Activated T-helper 2 cell treated with anti-CD3 and anti-CD28 coated beads, Interferon-gamma antibody, Interleukin-2, Interleukin-4, amounts not matched to agents 10 μg/mL and 5 μg/mL and 100 μg/mL, durations not matched to agents 14 hours and 24 hours and 36 hours (primary cell): ENCODE data around the gene BDNF. TPM values are rescaled to one million over a fixed set of nuclear protein-coding genes. Genes with fewer than 3 reads are reported as not detected.

Experiments
- DNase-seq: peaks from one replicate; pipeline ENCODE4 v3.0.0; 2021; ENCODE audit warnings: low spot score
- H3K27ac Mint-ChIP-seq: one replicate; pipeline ENCODE4 v1.8.0; 2021; ENCODE audit warnings: mixed read lengths
- H3K27me3 Mint-ChIP-seq: one replicate; pipeline ENCODE4 v1.8.0; 2021; ENCODE audit warnings: low read depth, mixed read lengths
- H3K36me3 Mint-ChIP-seq: one replicate; pipeline ENCODE4 v1.8.0; 2021; ENCODE audit warnings: low read depth, mixed read lengths
- H3K4me1 Mint-ChIP-seq: one replicate; pipeline ENCODE4 v1.8.0; 2021; ENCODE audit warnings: low read depth, mixed read lengths
- H3K4me3 Mint-ChIP-seq: one replicate; pipeline ENCODE4 v1.8.0; 2021; ENCODE audit warnings: low read depth, mild to moderate bottlenecking, moderate library complexity, mixed read lengths
- H3K9me3 Mint-ChIP-seq: one replicate; pipeline ENCODE4 v1.8.0; 2021; ENCODE audit warnings: mixed read lengths
- intact Hi-C: fragments of 100-400 bp; cut with micrococcal nuclease; formaldehyde crosslinking; loops from one replicate; pipeline ENCODE4 v1.15.1; 2023
- total RNA-seq: library from RNA; stranded (reverse); gene quantifications from 2 replicates; pipeline ENCODE4 v1.2.3, GENCODE V29; 2022

The BDNF gene
- total RNA-seq, 1 donor from 2014 or later: not detected

DNA sequence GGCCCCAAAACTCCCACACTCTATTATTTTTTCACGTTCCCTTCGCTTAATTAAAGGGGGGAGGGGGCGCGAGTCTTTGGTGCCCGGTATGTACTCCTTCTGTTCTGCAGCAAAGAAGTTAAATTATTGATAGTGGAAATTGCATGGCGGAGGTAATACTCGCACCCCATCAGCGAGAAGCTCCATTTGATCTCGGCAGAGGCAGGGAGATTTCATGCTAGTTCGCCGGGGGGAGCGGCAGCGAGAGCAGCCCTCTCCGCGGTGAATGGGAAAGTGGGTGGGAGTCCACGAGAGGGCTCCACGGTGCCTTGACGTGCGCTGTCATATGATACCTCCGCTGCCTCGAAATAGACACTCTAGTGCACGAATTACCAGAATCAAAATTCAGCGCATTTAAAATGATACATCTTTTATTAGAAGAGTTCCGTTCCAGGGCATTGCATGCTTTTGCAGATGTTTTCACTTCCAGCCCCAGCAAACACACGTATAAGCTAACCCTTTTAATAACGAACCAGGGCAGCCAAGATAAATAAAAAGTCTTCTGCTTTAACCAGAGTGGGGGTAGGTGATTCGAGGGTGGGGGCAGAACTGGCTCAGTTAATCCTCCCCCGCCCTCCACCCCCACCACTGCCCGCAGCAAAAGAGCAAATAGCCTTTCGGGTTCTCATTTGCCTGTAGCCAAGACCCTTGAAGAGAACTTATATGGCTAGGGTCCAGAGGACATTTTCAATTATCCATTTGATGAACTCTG, 1.3 kb upstream of the BDNF start:
- H3K27me3 Mint-ChIP-seq: peaks cover 63% of the 10 kb centered on the region
- H3K4me1 Mint-ChIP-seq: peaks cover 15% of the 10 kb centered on the region
- peak overlapping the region; percentile 34 for H3K4me3 Mint-ChIP-seq
- no peak for DNase-seq
- H3K9me3 Mint-ChIP-seq: no peaks in the 10 kb centered on the region
- no peak overlapping the region for H3K27ac Mint-ChIP-seq
- no peaks in the 10 kb centered on the region for H3K36me3 Mint-ChIP-seq
- intact Hi-C loops: no loop called here

DNA sequence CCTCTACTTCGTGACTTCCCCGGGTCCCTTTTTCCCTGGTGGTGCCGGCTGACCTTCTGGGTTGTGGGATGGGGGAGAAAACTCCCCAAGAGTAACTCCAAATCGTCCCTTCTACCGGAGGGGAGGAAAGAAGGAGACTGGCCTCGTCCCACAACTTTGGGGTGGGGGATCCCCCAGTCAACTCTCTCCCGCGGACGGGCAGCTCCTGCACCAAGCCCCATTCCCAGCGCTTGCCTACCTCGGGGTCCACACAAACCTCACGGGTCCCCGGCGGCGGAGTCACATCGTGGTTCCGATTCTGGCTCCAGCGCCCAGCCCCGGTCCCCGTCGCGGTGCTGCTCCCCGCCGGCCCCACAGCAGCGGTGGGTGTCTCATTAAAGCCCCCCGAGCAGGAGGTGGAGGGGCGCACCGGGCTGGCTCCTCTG, 317 bp downstream of the BDNF start:
- H3K4me1 Mint-ChIP-seq: peaks cover 15% of the 10 kb centered on the region
- no peak overlapping the region for H3K4me3 Mint-ChIP-seq
- DNase-seq: no peak
- intact Hi-C loops: loop anchor here (2.0 to 10.0 kb wide), 4 partner anchors 21 to 1635 kb away; no protein-coding TSS in a partner anchor
- no peaks in the 10 kb centered on the region for H3K9me3 Mint-ChIP-seq
- peaks cover 70% of the 10 kb centered on the region for H3K27me3 Mint-ChIP-seq
- H3K27ac Mint-ChIP-seq: no peak overlapping the region
- H3K36me3 Mint-ChIP-seq: no peaks in the 10 kb centered on the region

DNA sequence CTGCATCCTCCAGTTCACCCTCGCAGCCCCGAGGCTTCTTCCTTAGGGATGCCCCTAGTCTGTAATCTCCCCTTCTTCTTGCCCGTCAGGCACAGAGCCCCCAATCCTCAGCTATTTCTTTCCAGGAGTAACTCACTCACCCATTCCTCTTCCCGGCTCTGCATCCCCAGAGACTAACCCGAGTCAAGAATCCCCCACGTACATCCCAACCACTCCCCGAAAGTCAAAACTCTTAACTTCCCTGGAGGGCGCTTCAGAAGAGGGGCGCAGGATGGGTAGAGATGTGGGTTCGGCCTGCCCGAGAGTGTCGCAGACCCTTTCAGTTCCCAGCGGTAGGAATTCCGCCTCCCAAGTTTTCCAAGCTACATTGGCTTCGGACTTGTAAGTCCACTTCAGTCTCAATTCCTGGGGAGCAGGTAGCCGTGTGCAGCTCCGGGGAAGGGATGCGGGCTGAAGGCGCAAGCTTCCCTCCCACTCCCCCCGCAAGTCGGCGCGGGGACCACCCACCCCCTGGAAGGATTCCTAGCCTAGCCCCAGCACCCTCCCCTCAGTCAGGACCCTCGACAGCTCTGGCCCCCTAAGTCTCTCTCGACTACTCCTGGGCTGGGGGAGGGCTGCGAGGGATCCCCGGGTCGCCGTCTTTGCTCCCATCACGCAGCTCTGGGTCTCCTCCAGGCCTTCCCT, 871 bp downstream of the BDNF start:
- Mint-ChIP-seq H3K36me3 (no peaks in the 10 kb centered on the region), H3K4me3 (peak overlapping the region; percentile 21), H3K27me3 (peaks cover 66% of the 10 kb centered on the region), H3K27ac (no peak overlapping the region), H3K9me3 (no peaks in the 10 kb centered on the region), H3K4me1 (peaks cover 15% of the 10 kb centered on the region)
- intact Hi-C loops: loop anchor here (2.0 to 10.0 kb wide), 4 partner anchors 21 to 1635 kb away; no protein-coding TSS in a partner anchor
- no peak for DNase-seq

DNA sequence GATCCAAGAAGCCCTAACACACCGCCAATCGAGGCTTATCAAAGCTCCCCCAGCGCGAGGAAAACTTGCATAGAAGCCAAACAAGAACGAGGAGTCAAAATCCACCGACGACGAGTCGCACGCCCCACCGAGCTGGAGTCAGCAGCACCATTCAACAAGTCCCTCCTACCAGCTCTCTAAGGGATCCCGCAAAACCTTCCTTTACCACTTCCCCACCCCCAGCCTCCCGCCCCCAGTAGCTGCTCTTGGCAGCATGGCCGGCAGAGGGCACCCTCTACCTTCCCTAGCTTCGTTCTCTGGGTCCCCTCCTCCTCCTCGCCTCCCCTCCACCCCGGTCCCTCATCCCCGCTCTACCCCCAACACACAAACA, 1.4 kb downstream of the BDNF start:
- Mint-ChIP-seq H3K4me3 (peak overlapping the region; percentile 21), H3K36me3 (no peaks in the 10 kb centered on the region), H3K27me3 (peaks cover 66% of the 10 kb centered on the region), H3K4me1 (peaks cover 15% of the 10 kb centered on the region), H3K9me3 (no peaks in the 10 kb centered on the region), H3K27ac (no peak overlapping the region)
- DNase-seq: peak; percentile 28
- intact Hi-C loops: loop anchor here (2.0 to 10.0 kb wide), 4 partner anchors 22 to 1636 kb away; no protein-coding TSS in a partner anchor

DNA sequence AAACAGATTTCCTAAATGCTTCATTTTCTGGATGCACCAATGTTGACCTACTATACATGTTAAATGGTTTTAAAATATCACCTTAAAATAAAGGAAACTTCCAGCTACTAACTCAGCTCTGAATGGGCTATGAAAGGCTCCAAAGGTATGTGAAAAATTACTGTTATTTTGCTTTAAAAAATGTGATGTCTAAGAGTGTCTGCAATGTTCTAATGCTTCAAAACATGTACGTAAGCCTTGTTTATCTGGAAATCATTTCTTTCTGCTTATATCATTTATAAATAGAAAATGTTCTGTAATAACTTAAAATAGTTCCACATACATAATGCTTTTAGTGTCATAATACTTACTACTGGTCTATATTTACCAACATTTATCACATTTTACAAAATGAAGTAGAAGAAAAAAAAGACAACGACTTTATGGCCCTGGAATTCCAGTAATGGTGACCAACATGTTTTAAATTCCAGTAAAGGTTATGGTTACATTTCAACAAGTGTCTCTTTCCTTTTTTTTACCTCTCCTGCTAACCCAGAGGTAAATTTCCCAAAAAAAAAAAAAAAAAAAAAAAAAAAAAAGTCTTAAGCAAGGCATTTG, 2.5 kb downstream of the BDNF start:
- H3K9me3 Mint-ChIP-seq: no peaks in the 10 kb centered on the region
- peaks cover 15% of the 10 kb centered on the region for H3K4me1 Mint-ChIP-seq
- no peak for DNase-seq
- no peaks in the 10 kb centered on the region for H3K36me3 Mint-ChIP-seq
- H3K27me3 Mint-ChIP-seq: peaks cover 58% of the 10 kb centered on the region
- intact Hi-C loops: loop anchor here (2.0 to 10.0 kb wide), 4 partner anchors 23 to 1637 kb away; no protein-coding TSS in a partner anchor
- H3K27ac Mint-ChIP-seq: no peak overlapping the region
- H3K4me3 Mint-ChIP-seq: no peak overlapping the region

DNA sequence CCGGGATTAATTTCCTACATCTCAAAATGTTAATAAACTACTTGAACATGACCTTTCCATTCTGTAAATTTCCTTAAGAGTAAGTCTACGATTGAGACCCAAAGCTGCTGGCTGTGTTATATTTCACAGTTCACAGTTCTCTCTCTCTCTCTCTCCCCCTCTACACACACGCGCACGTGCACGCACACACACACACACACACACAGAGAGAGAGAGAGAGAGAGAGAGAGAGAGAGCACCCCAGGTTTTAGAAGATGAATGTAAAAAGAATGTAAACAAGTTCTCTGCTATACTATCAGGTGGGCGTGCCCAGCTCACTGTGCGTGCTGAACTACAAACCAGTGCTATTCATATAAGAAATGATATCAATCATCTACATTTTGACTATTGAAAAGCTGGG, 3.3 kb downstream of the BDNF start:
- peaks cover 52% of the 10 kb centered on the region for H3K27me3 Mint-ChIP-seq
- H3K4me3 Mint-ChIP-seq: no peak overlapping the region
- H3K27ac Mint-ChIP-seq: no peak overlapping the region
- no peaks in the 10 kb centered on the region for H3K36me3 Mint-ChIP-seq
- DNase-seq: no peak
- intact Hi-C loops: loop anchor here (10.0 kb wide), 1 partner anchor 1638 kb away; no protein-coding TSS in a partner anchor
- H3K9me3 Mint-ChIP-seq: no peaks in the 10 kb centered on the region
- peaks cover 15% of the 10 kb centered on the region for H3K4me1 Mint-ChIP-seq

DNA sequence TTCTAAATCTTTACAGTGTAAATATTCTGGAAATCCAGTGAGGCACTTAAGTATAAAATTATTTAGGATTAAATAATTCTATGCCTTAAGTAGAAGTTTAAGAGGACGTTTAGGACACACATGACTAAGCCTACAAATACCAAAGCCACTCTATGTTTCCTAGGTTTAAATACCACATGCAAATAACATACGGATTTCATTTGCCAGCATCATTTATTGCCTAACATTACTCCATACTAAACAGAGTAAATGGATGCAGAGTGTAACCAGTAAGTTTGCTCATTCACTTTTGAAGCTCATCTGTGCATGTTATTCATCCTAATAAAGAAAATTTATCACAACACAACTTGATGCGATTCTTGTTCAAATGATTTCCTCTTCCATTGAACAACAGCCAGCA, 4.1 kb downstream of the BDNF start:
- Mint-ChIP-seq H3K4me3 (no peak overlapping the region), H3K9me3 (no peaks in the 10 kb centered on the region), H3K27me3 (peaks cover 43% of the 10 kb centered on the region), H3K36me3 (no peaks in the 10 kb centered on the region), H3K4me1 (peaks cover 10% of the 10 kb centered on the region), H3K27ac (no peak overlapping the region)
- intact Hi-C loops: loop anchor here (10.0 kb wide), 1 partner anchor 1639 kb away; no protein-coding TSS in a partner anchor
- no peak for DNase-seq

DNA sequence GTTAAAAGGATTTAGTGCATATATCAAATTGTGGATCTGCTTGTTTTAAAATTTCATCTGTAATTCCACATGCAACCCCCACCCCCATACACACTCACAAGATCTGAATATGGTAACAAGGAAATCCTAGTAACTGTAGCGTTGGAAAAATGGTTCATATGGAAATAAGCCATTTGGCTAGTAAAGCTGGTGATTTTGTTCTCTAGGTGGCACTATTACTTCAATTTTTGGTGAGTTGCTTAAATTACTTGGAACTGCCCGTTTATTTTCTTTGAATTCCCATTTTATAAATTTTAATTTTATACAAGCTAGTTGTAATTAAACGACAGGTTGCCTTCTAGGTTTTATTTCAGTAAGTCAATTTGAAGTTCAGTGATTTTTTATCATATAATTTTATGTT, 5.3 kb downstream of the BDNF start:
- H3K4me1 Mint-ChIP-seq: peaks cover 6% of the 10 kb centered on the region
- no peak overlapping the region for H3K4me3 Mint-ChIP-seq
- intact Hi-C loops: loop anchor here (10.0 kb wide), 1 partner anchor 1640 kb away; no protein-coding TSS in a partner anchor
- no peaks in the 10 kb centered on the region for H3K9me3 Mint-ChIP-seq
- peaks cover 38% of the 10 kb centered on the region for H3K27me3 Mint-ChIP-seq
- H3K27ac Mint-ChIP-seq: no peak overlapping the region
- DNase-seq: no peak
- H3K36me3 Mint-ChIP-seq: no peaks in the 10 kb centered on the region

DNA sequence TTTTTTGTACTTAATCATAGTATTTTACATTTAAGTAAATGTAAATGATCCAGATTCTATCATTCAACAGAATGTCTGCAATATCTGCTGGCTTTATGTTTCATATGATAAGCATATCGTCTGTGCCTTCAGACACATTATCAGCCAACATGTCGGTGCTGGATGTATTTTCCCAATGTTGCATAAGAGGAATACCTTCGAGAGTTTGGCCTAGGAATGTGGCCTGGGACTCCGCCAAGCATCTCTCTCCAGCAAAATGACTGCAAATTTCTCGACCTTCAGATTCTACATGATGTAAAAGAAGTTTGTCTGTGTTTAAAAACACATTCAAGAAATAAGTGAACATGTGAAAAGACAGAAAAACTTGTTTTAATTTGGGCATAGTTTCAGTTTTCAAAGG, 6.9 kb downstream of the BDNF start:
- H3K4me3 Mint-ChIP-seq: no peak overlapping the region
- peaks cover 22% of the 10 kb centered on the region for H3K27me3 Mint-ChIP-seq
- no peaks in the 10 kb centered on the region for H3K4me1 Mint-ChIP-seq
- H3K27ac Mint-ChIP-seq: no peak overlapping the region
- no peaks in the 10 kb centered on the region for H3K9me3 Mint-ChIP-seq
- no peaks in the 10 kb centered on the region for H3K36me3 Mint-ChIP-seq
- intact Hi-C loops: loop anchor here (10.0 kb wide), 1 partner anchor 1641 kb away; no protein-coding TSS in a partner anchor
- no peak for DNase-seq

DNA sequence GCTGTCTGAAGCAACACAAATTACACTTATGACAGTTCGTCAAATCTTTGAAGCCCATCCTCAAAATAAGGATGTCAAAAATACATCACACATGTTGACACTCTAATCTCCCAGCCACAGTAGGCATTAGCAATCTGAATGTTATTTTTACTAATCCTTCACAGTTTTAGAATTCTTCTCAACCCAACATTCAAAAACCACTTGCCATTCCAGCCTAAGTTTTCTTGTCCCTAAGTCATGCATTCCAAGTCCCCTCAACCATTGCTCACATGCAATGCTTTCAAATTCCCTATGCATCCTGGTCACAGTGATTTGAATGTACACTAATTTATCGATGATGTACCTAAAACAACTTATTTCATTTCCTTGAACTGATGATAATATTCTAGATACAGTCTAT, 7.5 kb downstream of the BDNF start:
- Mint-ChIP-seq H3K36me3 (no peaks in the 10 kb centered on the region), H3K4me1 (no peaks in the 10 kb centered on the region), H3K27ac (no peak overlapping the region), H3K9me3 (no peaks in the 10 kb centered on the region), H3K27me3 (peaks cover 20% of the 10 kb centered on the region), H3K4me3 (no peak overlapping the region)
- intact Hi-C loops: loop anchor here (10.0 kb wide), 1 partner anchor 1642 kb away; no protein-coding TSS in a partner anchor
- DNase-seq: no peak

DNA sequence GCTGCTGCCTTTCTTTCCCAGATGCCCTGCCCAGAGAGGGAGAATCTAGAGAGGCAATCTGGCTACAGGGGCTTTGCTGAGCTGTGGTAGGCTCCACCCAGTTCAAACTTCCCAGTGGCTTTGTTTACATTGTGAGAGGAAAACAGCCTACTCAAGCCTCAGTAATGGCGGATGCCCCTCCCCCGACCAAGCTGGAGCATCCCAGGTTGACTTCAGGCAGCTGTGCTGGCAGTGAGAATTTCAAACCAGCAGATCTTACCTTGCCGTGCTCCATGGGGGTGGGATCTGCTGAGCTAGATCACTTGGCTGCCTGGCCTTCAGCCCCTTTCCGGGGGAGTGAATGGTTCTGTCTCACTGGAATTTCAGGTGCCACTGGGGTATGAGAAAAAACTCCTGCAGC, 12.2 kb downstream of the BDNF start:
- no peak for DNase-seq
- no peaks in the 10 kb centered on the region for H3K4me1 Mint-ChIP-seq

DNA sequence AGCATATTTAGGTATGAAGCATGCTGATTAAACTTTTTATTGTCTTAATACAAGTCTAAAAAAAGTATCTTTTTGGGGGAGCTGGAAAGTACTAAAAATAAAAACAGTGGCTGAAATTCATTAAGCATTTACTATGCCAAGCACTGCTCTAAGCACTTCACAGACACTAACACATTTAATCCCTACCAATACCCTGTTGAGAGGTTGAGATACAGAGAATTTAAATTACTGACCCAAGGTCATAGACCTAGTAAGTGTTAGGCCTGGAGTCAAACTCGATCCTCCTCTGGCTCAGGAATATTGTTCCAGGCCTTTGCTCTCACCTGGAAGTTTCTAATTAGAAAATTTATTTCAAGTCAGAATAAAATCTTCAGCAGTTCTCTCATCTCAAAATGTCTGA, 18.6 kb downstream of the BDNF start:
- no peaks in the 10 kb centered on the region for H3K9me3 Mint-ChIP-seq
- no peaks in the 10 kb centered on the region for H3K27me3 Mint-ChIP-seq
- H3K36me3 Mint-ChIP-seq: no peaks in the 10 kb centered on the region
- intact Hi-C loops: no loop called here
- H3K4me3 Mint-ChIP-seq: no peak overlapping the region
- no peak for DNase-seq
- H3K4me1 Mint-ChIP-seq: no peaks in the 10 kb centered on the region
- H3K27ac Mint-ChIP-seq: no peak overlapping the region

More for the DNA sequence above, 12.2 kb downstream of the BDNF start:
- intact Hi-C loops: no loop called here
- H3K27ac Mint-ChIP-seq: no peak overlapping the region
- no peaks in the 10 kb centered on the region for H3K9me3 Mint-ChIP-seq
- no peaks in the 10 kb centered on the region for H3K36me3 Mint-ChIP-seq
- no peak overlapping the region for H3K4me3 Mint-ChIP-seq
- peaks cover 2% of the 10 kb centered on the region for H3K27me3 Mint-ChIP-seq
